ENCODE results near the gene ARPP21.

ARPP21 gene

DNA sequence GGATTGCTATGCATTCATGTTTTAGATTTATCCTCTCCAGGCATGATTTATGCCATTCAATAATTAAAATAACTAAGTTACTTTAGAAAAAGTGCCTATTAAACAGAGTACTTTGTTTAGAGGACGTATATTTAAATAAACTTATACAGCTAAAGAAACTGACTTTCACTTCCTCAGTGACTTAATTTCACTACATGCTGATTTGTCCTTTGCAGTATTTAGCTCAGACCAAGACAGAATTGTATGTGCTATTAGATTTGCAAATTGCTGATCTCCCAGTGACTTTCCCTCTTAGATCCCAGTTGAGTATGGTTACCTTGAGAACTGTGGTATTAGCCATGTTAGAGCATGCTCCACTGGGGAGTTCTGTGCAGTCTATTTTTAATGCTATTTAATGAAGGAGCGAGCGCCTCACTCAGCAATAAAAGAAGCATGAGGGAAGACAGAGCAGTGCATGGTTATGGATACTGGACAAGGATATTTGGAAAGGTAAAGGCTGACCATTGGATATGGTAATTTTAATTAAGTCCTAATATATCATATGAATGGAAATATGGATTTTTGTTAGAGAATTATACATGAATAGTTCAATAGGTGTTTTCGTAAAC is 2.7 kb downstream of the ARPP21 start:
- DNase-seq = no peak

DNA sequence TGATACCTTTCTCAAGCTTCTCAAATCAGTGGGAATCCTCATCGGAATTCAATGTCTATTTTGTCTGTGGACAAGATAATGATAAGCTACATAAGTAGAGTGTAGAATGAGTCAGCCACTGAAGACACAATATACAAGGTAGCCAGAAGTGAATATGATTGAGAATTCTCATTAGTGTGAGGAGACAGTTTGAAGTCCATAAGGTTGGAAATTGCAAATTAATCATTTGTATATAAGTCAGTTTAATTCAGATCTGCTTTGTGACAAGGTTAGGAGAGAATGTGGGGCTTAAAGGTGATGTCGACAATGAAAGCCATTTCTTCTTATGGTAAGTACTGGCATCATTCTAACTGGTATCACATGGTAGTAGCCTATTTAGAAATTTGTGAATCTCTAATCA is 4.2 kb downstream of the ARPP21 start:
- DNase-seq = no peak

DNA sequence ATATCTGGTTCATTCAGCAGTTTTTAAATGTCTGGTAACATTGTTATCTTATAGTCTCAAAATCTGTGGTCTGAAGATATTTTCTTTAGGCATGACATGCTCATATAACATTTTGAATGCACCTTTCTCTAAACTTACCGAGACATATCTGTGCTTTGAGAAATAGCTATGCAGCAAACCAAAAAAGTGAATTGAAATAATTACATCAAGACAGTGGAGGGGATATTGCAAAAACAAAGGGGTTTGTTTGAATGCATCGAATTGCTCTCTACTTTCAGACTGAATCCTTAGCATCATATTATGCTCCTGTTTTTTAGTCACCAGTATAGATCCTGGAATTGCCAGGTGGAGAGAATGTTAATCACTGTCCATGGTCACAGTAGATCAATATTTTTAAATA is 5.1 kb downstream of the ARPP21 start:
- DNase-seq = no peak

DNA sequence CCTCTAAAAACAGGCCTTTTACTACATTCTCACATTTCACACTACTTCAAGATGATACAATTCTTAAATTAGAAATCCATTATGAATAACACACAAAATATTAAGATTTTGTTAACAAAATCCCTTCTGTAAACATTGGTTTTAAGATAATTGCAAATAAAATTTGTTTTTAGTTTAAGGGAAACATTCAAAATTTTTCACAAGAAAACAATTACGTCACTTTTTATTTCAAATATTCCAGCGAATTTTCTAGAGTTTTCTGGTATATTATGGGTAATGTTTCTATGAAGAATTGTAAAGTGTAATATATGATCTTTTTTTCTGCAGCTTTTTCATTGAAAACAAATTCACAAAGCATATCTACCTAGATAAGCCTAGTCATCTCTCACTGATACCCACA is 5.9 kb downstream of the ARPP21 start:
- DNase-seq = no peak

DNA sequence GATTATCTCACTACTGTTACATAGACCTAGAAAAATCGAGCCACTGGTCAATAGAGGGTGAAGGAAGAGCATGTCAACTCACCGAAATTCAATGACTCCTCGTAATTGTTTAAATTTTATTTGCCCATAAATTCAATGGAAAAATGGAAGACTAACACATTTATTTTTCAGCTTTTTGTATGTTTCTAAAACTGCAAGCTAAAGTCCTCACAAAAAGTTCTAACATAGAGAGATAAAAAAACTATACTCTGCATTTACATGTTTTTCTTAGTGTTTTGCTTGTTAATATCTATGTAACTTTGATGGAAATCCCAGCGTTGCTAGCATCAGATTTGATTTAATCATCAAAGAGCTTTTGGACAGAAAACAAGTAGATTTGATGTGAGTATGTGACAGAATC is 6.8 kb downstream of the ARPP21 start:
- no peak for DNase-seq

DNA sequence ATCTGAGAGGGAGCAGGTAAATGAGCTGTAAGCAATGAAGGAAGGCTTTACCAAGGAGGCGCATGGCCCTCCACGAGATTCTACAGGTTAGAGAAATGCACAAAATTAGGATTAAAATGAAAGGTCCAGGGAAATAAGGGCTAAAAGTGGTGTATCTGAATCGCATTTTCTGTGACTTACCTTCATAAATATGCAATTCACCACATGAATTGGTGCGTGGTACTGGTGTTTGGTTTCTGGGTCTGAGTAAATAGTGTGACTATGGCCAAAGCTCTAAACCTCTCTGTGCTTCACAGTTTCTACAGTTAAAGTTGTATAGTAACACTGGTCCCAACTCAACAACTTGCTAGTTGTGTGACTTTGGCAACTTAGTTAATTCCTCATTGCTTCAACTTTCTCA is 8.1 kb downstream of the ARPP21 start:
- no peak for DNase-seq

DNA sequence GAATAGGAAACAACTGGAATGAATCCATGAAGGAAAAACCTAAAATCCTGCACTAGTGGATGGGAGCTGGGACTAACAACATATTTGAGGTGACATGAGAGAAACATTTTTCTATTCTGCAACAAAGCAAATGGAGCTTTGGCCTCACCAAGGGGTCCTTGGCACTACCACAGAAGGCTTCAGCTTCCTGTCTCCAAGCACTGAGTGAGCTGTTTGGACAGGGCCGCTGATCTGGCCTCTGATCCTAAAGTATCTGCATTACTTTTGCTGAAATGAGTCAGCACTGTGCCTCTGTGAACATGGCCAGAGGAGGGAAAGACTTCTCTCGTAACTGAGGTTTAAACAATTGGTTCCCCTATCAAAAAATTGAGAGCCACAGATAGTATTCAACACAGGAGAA is 9.0 kb downstream of the ARPP21 start:
- no peak for DNase-seq

DNA sequence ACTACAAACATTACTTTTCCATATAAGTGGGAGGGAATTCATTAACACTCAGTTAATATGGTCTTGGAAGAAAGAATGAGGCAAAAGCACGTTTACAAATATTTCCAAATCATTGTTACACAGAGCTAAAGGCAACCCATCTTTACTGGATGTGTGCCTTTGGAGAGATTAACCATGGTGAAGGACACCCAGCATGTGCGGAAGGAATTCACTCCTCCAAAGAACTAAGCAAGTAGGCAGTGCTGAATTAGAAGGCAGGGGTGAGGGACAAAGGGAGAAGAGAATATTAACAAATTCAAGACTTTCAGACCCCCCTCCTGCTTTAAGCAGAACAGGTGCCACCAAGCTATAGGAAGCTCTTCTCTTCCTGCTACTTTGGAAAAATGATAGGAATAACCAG is 10.1 kb downstream of the ARPP21 start:
- DNase-seq = no peak

DNA sequence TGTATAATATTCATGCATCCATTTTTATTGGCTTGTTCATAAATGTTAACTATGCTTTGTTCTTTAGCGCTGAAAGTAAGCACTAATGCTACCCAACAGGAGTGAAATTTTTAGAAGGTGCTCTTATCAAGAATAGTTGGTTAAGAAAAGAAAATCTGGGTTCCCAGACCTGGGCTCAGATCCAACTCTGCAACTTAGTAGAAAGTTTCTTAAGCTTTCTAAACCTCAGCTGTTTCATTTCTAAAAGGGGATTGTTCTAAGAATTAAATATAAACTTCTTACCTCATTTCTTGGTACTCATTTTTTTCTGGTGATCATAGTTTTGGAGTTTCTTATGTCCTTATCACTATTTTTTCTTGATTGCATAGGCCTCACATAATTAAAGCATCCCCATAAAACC is 12.1 kb downstream of the ARPP21 start:
- DNase-seq = no peak

DNA sequence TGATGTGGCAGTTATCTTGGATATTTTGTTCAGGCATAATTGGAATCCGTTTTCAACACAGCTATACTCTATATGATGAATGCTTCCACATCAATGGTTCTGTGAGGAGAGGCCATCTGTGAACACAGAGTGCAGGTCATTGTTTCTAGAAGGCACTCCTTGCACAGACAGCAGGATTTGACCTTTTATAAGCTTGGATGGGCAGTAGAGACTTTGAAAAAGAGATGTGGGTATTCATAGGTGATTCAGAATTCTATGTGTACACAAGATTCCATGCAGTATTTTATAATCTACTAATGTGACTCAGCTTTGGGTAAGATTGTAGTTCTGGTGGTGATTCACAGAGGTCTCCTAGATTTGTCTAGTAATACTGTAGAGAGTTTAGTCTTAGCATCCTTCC is 12.5 kb downstream of the ARPP21 start:
- DNase-seq = no peak

DNA sequence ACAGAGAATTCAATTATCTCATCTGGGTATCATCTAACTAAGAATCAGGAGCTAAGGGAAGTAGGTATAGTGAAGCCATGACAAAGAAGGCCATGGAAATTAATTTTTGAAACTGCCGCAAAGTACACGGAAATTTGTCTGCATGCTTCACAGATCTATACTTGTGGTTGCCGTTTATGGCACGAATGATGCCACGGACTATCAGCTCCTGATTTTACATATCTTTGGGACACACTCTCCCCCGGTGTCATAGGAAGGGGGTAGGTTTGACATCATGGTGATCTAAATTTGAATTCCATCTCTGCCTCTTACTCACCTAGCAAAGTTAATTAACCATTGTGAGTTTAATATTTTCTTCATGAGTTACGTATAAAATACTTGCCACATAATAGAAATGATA is 14.0 kb downstream of the ARPP21 start:
- DNase-seq = no peak

DNA sequence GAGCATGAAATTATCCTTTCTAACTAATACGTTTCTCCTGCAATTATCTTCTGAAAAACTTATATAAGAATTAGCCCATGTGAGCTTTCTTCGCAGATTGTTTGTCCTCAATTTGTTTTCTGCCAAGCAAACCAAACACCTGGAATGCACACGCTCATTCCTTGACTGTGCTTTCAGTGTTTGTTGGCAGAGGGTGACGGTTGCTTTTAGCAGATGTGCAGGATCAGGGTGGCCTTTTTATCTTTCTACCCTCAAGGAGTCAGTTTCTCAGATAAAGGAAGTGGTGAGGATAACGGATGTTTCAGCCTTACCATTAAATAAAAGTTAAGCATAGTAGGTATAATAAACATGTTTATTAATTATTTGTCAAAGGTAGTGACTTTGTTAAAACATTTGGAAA is 15.2 kb downstream of the ARPP21 start:
- no peak for DNase-seq

DNA sequence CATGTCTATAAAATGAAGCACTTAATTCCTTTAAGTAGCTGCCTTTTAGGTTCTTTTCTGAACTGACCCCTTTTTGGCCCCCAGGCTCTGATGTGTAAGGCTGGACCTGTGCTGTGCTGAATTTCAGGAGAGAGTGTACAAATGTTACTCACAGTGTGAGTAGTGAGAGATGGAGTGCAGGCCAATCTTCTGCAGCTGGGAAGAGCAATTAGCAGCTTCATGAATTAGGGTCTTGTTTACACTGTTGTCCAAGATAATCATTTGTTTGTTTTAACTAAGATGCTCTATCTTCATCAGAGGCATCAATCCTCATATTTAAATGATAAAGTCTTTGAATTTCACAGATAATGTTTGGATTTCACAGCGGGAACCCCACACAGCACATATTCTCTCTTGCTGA is 19.4 kb downstream of the ARPP21 start:
- no peak for DNase-seq

DNA sequence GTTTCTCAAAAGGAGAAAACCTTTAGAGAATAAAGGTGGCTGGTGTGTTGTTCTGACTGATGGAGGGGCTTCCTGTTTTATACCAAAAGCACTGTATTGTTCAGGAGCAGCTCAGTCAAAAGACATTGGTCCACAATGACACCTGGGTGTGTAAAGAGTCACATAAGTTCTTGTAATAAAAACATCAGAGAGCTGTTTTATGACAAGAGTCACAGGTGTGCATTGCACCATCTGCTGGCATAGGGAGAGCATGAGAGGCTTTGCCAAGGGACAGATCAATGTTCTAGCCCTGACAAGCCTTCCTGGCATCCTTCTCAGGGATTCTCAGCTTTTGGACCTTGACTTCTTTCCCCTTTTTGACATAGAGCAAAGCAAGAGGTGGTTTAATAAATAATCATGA is 20.4 kb downstream of the ARPP21 start:
- no peak for DNase-seq

DNA sequence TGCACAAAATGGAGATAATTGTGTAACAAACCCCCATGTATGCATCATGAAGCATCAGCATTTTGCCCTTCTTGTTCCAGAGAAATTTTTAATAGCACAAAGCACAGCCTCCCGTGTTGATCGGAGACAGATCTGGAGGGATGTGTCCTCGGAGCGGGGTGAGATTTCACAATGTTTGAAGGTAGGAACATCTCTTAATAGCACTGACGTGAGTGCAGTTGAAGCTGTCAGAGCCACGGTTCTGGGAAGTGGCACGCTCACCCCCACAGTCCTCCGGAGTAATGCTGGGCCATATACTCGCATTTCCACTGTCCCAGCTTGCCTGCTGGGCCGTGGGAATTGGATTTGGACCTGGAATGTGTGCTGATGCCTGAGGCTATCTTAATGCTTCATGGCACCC is 24.1 kb downstream of the ARPP21 start:
- DNase-seq = no peak

DNA sequence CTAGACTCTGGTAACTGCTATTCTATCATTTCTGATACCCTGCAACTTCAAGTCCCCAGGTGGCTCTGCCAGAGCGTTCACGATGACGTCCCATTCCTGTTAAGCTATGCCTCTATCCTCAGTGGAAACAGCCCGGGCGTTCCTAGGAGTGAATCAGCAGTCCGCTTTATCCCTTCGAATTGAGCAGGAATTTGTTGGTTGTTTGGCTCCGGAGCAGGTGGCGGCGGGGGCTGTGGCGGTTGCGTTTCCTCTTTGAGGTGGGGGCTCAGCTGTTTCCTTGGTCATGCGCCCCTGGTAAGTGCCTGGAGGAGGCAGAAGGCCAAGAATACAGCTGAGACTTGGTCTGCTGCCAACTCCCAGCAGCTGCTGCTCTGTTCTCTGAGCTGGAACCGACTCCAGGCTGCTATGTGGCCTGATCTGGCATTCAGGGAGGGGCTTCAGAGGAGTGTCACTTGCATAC is 25.2 kb downstream of the ARPP21 start:
- no peak for DNase-seq

DNA sequence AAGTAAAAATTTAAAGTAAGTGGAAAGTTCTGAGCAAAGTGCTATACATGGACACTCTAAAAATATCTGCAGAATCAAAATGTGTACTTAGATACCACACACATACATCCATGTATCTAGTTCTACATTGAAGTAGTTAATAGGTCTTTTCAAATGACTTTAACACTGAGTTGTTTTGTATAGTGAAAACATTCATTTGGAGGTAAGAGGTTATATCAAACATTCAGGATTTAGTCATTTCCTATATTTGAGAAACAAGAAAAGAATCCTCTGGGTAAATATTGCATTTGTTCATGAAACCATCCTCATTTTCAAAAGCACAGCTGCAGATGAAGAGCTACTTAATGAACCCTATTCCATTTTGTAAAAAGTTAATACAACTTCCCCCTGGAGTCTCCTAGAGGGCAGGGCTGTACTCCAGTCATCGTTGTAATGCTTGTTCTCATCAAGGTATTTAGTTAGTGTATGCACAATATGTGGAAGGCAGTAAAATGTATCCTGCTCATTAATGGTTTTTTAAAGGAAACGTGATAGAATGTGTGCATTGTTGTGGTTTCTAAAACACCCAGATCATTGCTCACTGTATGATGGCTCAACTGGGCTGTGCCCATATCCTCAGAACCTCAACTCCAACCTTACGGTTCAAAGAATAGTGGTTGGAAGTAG is 26.2 kb downstream of the ARPP21 start:
- DNase-seq = no peak

DNA sequence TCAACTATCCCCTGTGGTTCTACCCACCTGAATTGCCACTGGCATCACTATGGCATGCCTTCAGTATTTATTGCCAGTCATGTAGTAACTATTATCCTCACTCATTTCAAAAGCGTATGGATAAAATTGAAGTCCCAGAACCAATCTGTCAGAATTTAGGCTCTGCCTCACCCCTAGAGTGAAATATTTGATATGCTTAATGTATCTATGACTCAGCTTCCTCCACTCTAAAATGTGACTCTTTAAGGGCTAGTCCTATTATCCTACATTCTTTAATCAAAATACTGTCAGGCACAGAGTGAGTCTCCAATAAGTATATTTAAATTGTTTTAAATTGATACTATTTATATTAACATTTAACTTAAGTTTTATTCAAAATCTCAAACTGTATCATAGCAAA is 27.6 kb downstream of the ARPP21 start:
- no peak for DNase-seq

DNA sequence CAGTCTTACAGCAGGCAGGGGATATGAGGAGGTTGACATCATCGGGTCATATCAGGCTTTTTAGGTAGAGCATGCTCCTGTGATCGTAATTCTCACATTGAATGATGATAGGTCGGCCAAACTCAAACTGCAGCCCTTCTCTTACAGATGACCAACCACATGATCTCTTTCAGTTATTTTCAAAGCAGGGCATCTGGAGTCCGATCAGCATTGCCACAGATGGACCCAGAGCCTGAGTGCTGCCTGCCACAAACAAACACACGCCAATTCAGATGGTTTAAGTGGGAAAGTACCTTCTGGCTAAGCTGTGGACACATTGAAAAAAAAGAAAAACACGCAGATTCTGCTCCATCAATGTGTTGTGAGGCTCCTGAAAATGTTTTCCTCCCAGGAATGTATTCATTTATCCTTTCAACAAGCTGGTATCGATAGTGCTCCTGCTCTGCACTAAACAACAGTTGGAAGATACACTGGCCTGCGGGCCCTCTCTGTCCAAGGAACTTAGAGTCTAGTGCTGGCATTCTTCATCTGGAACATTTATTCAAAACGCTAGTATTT is 31.2 kb downstream of the ARPP21 start:
- DNase-seq = no peak

DNA sequence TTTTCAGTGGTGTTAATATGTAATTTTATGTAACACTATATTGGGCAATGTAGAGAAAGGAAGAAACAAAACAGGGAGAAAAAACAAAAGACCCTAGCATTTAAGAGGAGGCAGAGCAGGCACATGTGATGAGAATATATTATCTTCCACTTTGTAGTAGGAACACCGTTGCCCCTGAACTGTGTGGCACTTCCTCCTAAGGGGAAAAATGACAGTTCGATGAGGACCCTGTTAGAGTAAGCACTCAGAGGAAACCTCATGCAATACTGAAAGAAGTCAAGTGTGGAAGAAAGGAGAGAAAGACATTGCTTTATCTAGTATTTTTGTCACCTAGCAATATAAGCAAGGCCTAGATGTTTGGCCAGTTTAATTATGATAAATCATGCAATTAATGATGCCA is 32.2 kb downstream of the ARPP21 start:
- no peak for DNase-seq

DNA sequence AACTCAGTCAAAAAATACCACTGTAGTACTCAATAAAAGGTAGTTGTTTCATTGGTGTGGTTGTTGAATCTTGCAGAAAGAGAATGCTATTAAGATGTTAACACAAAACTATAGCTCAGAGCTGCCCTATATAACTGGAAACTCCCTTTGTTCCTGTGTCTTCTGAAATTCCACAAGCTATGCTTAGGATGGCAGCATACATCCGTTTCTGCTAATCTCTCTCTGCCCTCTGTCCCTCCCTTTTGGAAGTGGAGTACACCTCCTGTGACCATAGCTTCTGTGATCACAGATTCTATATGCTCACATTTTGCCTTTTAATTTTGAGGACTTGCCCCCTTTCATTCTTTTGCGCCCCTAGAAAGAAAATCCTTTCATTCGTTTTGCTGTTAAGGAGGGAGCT is 33.7 kb downstream of the ARPP21 start:
- no peak for DNase-seq

DNA sequence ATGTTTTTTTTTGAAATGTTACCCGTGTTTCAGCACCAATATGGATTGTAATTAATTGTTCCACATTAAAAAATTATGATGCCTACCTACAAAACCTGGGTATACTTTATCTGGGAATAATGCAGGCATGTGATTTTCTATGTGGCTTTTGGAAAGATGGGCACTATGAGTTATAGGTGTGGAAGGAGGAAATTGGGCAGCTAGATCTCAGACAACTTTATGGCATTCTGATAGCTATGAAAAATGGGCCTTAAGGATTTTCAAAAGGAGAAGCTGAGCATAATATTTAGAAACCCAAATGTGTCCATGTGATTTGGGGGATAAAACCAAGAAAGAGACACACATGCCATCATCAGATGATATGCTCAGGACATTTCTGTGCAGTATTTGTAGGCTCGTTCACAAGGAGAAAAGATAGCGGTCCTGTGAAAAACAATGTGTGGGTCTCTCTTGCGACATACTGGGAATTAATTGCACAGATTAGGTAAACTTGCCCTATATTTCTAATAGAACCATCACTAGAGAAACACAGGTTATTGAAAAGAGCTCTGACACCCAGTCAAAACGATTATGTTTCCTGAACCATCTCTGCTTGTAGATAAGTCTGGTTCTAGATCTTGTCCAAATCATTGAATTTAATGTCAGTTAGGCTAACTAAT is 35.3 kb downstream of the ARPP21 start:
- no peak for DNase-seq

DNA sequence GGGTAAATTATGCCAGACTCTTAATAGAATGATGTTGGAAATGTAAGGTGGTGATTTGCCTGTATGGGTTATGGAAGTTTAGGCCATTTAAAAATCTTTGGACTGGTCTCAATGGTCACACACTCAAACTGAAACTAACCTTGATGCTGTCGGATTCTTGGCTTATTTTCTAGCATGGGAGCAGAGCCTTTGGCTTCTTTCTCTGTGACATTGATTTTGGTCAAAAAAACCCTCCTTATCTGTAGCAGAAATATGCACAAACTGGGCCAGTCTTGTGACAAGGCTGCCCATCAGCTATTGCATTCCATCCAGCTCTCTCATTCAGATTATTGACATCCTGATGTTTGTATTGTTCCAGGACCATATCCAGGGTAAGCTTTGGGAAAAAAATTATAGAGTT is 35.9 kb downstream of the ARPP21 start:
- no peak for DNase-seq

DNA sequence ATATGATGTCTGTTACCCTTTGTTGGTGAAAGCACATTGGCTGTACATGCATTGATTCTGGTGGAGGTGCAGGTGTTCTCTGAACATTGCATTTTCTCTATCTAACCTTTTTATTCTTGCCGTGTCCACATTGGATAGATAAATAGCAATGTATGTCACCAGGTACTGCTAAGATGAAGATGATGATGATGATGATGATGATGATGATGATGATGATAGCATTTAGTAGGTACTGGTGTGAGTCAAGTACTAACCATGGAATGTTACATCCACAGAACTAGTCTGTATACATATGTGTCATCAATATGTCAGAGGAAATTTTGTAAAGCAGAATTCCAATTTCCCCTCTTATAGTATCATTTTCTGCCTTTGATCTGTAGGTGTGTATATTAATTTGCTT is 36.3 kb downstream of the ARPP21 start:
- no peak for DNase-seq

Data from activated gamma-delta T cell (primary cell).